Nephron (organoid): ENCODE data around the gene RAD9A.

Experiments used
- H3K27ac Mint-ChIP-seq, 3 experiments: 2 replicates each; pipeline ENCODE4 v1.8.0; 2020; ENCODE audit warnings: mixed read lengths in 3 of 3, mild to moderate bottlenecking in 2 of 3, moderate library complexity in 1 of 3
- H3K27me3 Mint-ChIP-seq: 2 replicates; pipeline ENCODE4 v1.8.0; 2021; ENCODE audit warnings: low read depth, mild to moderate bottlenecking, moderate library complexity, mixed read lengths
- H3K36me3 Mint-ChIP-seq: 2 replicates; pipeline ENCODE4 v1.8.0; 2020; ENCODE audit warnings: low read depth, mixed read lengths
- H3K4me1 Mint-ChIP-seq: 2 replicates; pipeline ENCODE4 v1.8.0; 2020; ENCODE audit warnings: mixed read lengths
- H3K4me3 Mint-ChIP-seq, 3 experiments: 2 replicates each; pipeline ENCODE4 v1.8.0; 2020; ENCODE audit warnings: mild to moderate bottlenecking in 3 of 3, mixed read lengths in 3 of 3, moderate library complexity in 2 of 3
- H3K9me3 Mint-ChIP-seq: 2 replicates; pipeline ENCODE4 v1.8.0; 2020; ENCODE audit warnings: mixed read lengths
- CTCF ChIP-seq, 3 experiments: fragments of 200-600 bp; sonication (generic); IDR thresholded peaks; one replicate each; pipeline ENCODE4 v1.5.0; 2021; ENCODE audit warnings: antibody characterized with exemption in 3 of 3; ENCODE audit not compliant: unreplicated experiment in 3 of 3

RAD9A gene

GRCh38 chr11:67409261-67409666 is 17.5 kb downstream of the RAD9A start:
- H3K4me1 Mint-ChIP-seq, result peaks cover 24% of the 10 kb centered on the region
- no peak for TF ChIP-seq CTCF (IDR thresholded peaks at IDR 0.05; ENCODE audit: unreplicated experiment in 3 of 3)
- H3K27ac Mint-ChIP-seq, result no peak overlapping the region
- no peak overlapping the region for H3K4me3 Mint-ChIP-seq
- H3K27me3 Mint-ChIP-seq, result peaks cover 26% of the 10 kb centered on the region
- no peaks in the 10 kb centered on the region for H3K36me3 Mint-ChIP-seq
- no peaks in the 10 kb centered on the region for H3K9me3 Mint-ChIP-seq

- no peaks in the 10 kb centered on the region for H3K36me3 Mint-ChIP-seq
- H3K4me3 Mint-ChIP-seq, result no peak overlapping the region
- peaks cover 32% of the 10 kb centered on the region for H3K27me3 Mint-ChIP-seq
- H3K4me1 Mint-ChIP-seq, result peaks cover 19% of the 10 kb centered on the region
- TF ChIP-seq CTCF (IDR thresholded peaks at IDR 0.05; ENCODE audit: unreplicated experiment in 3 of 3), result no peak
- no peak overlapping the region for H3K27ac Mint-ChIP-seq
- no peaks in the 10 kb centered on the region for H3K9me3 Mint-ChIP-seq
Observed at GRCh38 chr11:67409781-67410368, 18.1 kb downstream of the RAD9A start.

GRCh38 chr11:67410369-67410831 is 18.6 kb downstream of the RAD9A start:
- TF ChIP-seq CTCF (IDR thresholded peaks at IDR 0.05; ENCODE audit: unreplicated experiment in 3 of 3), result no peak

DNA sequence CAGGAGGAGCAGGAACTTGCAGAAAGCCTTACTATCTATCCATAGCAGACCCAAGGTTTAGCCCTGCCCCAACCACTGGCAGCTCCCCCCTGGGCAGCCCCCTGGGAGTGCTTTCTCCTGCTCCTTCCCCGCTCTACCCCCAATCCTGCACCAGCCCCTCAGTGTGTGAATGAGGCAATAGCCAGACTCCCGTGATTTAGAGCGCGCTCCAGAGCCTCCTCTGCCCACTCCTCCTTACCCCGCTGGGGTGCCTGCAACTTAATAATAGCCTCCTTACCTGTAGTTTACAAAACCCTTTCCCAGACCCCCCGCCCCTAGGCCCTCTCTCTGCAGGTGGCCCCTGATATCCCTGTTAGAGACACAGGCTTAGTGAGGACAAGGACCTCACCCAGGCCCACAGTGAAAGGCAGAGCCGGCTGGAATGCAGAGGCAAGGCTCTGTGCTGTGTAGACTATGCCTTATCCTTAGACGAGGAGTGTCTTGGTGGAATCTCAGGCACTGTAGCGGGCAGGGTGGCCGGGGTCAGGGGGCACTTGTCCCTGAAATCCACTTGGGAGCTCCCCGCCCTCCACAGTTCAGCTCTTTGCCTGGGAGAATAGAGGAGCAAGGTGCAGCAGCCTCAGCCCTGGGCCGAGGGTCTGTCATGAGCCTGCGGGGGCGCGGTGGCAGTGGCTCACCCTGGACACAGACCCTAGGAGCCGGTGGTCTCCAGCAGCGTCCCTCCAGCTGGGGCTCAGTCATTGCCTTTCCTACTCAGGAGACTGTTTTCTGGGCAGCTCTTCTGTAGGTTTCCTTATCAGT is 19.4 kb downstream of the RAD9A start:
- H3K27ac Mint-ChIP-seq, result no peak overlapping the region
- peaks cover 40% of the 10 kb centered on the region for H3K27me3 Mint-ChIP-seq
- no peaks in the 10 kb centered on the region for H3K9me3 Mint-ChIP-seq
- no peak overlapping the region for H3K4me3 Mint-ChIP-seq
- no peak for TF ChIP-seq CTCF (IDR thresholded peaks at IDR 0.05; ENCODE audit: unreplicated experiment in 3 of 3)
- H3K36me3 Mint-ChIP-seq, result no peaks in the 10 kb centered on the region
- peaks cover 21% of the 10 kb centered on the region for H3K4me1 Mint-ChIP-seq

More at GRCh38 chr11:67410369-67410831, 18.6 kb downstream of the RAD9A start:
- no peak overlapping the region for H3K4me3 Mint-ChIP-seq
- no peaks in the 10 kb centered on the region for H3K36me3 Mint-ChIP-seq
- no peak overlapping the region for H3K27ac Mint-ChIP-seq
- H3K9me3 Mint-ChIP-seq, result no peaks in the 10 kb centered on the region
- H3K27me3 Mint-ChIP-seq, result peaks cover 37% of the 10 kb centered on the region
- peaks cover 19% of the 10 kb centered on the region for H3K4me1 Mint-ChIP-seq

- H3K27me3 Mint-ChIP-seq, result peaks cover 46% of the 10 kb centered on the region
- no peaks in the 10 kb centered on the region for H3K36me3 Mint-ChIP-seq
- no peak overlapping the region for H3K4me3 Mint-ChIP-seq
- H3K4me1 Mint-ChIP-seq, result peaks cover 27% of the 10 kb centered on the region
- no peak overlapping the region for H3K27ac Mint-ChIP-seq
- no peaks in the 10 kb centered on the region for H3K9me3 Mint-ChIP-seq
- TF ChIP-seq CTCF (IDR thresholded peaks at IDR 0.05; ENCODE audit: unreplicated experiment in 3 of 3), result no peak
Observed at GRCh38 chr11:67411785-67412152, 20.0 kb downstream of the RAD9A start.
